ENCODE data around the gene DACH1.

GRCh38 chr13:71681901-71682613, 184.9 kb downstream of the DACH1 start:
- no peak for TF ChIP-seq POLR2AphosphoS5 (IDR thresholded peaks at IDR 0.05)
- TF ChIP-seq CTCF (IDR thresholded peaks at IDR 0.05), result no peak
- no peak for TF ChIP-seq POLR2A (IDR thresholded peaks at IDR 0.05)

Measured in suprapubic skin (tissue), 4 donors.